MM.1S (cell line): ENCODE measurements around the gene CCDC194.

Experiments
- EZH2 ChIP-seq: fragments of 300-600 bp; sonication (generic); optimal IDR thresholded peaks from 2 replicates; pipeline ENCODE3; 2017; ENCODE audit warnings: low read depth, mild to moderate bottlenecking, antibody characterized with exemption, low read length, mixed read lengths
- TF ChIP-seq, protein P1 (sequence below): fragments of 300-600 bp; sonication (generic); IDR thresholded peaks from 2 replicates; pipeline ENCODE4 v1.5.1; 2016; ENCODE audit warnings: antibody characterized with exemption, low read length, mixed read lengths

DNA sequence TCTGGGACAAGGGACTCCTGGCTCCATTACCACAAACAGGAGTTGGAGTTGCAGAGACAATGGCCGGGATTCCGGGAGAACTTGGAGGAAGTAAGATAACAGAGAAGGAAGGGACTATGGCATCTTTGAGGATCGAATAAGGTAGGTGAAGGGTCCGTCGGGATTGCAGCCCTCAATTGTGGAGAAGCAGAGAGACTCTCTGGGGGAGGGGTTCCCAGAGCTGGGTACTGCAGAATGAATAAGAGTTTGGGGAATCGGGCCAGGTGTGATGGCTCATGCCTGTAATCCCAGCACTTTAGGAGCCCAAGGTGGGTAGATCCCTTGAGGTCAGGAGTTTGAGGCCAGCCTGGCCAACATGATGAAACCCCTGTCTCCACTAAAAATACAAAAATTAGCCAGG, 7.6 kb upstream of the CCDC194 start:
- TF ChIP-seq, protein P1, sequence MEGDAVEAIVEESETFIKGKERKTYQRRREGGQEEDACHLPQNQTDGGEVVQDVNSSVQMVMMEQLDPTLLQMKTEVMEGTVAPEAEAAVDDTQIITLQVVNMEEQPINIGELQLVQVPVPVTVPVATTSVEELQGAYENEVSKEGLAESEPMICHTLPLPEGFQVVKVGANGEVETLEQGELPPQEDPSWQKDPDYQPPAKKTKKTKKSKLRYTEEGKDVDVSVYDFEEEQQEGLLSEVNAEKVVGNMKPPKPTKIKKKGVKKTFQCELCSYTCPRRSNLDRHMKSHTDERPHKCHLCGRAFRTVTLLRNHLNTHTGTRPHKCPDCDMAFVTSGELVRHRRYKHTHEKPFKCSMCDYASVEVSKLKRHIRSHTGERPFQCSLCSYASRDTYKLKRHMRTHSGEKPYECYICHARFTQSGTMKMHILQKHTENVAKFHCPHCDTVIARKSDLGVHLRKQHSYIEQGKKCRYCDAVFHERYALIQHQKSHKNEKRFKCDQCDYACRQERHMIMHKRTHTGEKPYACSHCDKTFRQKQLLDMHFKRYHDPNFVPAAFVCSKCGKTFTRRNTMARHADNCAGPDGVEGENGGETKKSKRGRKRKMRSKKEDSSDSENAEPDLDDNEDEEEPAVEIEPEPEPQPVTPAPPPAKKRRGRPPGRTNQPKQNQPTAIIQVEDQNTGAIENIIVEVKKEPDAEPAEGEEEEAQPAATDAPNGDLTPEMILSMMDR = no peak
- TF ChIP-seq EZH2 = no peak
